ENCODE results near the gene GRHL1. TPM values are rescaled to one million over a fixed set of nuclear protein-coding genes. Genes with fewer than 3 reads are reported as not detected.
"Not testable (repeated sequence)": the region's sequence is repeated elsewhere in the genome, so short reads cannot be mapped to it uniquely, and the experiment has no call there.

GRHL1 gene
- total RNA-seq, 6 experiments from 2014 or later, result 0.46 to 0.76 (median 0.59) TPM

DNA sequence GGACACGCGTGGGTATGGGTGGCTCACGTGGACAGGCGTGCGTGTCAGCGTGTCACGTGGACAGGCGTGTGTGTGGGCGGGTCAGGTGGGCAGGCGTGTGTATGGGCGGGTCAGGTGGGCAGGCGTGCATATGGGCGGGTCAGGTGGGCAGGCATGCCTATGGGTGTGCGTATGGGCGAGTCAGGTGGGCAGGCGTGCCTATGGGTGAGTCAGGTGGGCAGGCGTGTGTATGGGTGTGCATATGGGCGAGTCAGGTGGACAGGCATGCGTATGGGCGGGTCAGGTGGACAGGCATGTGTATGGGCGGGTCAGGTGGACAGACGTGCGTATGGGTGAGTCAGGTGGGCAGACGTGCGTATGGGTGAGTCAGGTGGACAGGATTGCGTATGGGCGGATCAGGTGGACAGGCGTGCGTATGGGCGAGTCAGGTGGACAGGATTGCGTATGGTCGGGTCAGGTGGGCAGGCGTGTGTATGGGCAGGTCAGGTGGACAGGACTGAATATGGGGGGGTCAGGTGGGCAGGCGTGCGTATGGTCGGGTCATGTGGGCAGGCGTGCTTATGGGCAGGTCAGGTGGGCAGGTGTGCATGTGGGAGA, 61.0 kb downstream of the GRHL1 start:
- H3K4me1 Mint-ChIP-seq (ENCODE audit: low read depth), result peaks cover 15% of the 10 kb centered on the region
- H3K27ac Mint-ChIP-seq; H3K27me3 Mint-ChIP-seq (ENCODE audit: insufficient read depth); H3K36me3 Mint-ChIP-seq (ENCODE audit: low read depth); DNase-seq; H3K9me3 Mint-ChIP-seq; H3K4me3 Mint-ChIP-seq: not testable (repeated sequence)

DNA sequence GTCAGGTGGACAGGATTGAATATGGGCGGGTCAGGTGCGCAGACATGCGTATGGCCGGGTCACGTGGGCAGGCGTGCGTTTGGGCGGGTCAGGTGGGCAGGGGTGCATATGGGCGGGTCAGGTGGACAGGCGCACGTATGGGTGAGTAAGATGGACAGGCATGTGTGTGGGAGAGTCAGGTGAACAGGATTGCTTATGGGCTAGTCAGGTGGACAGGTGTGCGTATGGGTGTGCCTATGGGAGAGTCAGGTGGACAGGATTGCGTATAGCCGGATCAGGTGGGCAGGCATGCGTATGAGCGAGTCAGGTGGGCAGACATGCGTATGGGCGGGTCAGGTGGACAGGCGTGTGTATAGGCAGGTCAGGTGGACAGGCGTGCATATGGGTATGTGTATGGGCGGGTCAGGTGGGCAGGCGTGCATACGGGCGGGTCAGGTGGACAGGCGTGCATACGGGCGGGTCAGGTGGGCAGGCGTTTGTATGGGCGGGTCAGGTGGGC, 61.5 kb downstream of the GRHL1 start:
- DNase-seq, result no peak
- no peaks in the 10 kb centered on the region for H3K36me3 Mint-ChIP-seq (ENCODE audit: low read depth)
- H3K27me3 Mint-ChIP-seq (ENCODE audit: insufficient read depth), result peaks cover 8% of the 10 kb centered on the region
- no peak overlapping the region for H3K4me3 Mint-ChIP-seq
- H3K27ac Mint-ChIP-seq, result no peak overlapping the region
- H3K9me3 Mint-ChIP-seq, result no peaks in the 10 kb centered on the region; the same call in 1 of the 2 replicates
- H3K4me1 Mint-ChIP-seq (ENCODE audit: low read depth), result peaks cover 9% of the 10 kb centered on the region
- no peak for TF ChIP-seq CTCF (IDR thresholded peaks at IDR 0.05)

GRCh38 chr2:10013651-10014417, 62.3 kb downstream of the GRHL1 start:
- H3K9me3 Mint-ChIP-seq; H3K4me1 Mint-ChIP-seq (ENCODE audit: low read depth); DNase-seq; H3K4me3 Mint-ChIP-seq; H3K27ac Mint-ChIP-seq; H3K36me3 Mint-ChIP-seq (ENCODE audit: low read depth): not testable (repeated sequence)
- H3K27me3 Mint-ChIP-seq (ENCODE audit: insufficient read depth), result peaks cover 16% of the 10 kb centered on the region

DNA sequence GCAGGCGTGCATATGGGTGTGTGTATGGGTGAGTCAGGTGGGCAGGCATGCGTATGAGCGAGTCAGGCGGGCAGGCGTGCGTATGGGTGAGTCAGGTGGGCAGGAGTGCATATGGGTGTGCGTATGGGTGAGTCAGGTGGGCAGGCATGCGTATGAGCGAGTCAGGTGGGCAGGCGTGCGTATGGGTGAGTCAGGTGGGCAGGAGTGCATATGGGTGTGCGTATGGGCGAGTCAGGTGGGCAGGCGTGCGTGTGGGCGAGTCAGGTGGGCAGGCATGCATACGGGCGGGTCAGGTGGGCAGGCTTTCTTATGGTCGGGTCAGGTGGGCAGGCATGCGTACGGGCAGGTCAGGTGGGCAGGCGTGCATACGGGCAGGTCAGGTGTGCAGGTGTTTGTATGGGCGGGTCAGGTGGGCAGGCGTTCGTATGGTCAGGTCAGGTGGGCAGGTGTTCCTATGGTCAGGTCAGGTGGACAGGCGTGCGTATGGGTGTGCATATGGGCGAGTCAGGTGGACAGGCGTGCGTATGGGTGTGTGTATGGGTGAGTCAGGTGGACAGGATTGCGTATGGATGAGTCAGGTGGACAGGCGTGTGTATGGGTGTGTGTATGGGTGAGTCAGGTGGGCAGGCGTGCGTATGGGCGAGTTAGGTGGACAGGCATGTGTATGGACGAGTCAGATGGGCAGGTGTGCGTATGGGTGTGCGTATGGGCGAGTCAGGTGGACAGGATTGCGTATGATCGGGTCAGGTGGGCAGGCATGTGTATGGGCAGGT, 63.1 kb downstream of the GRHL1 start:
- no peak for DNase-seq
- TF ChIP-seq CTCF (IDR thresholded peaks at IDR 0.05), result no peak
- Mint-ChIP-seq H3K27me3 (ENCODE audit: insufficient read depth) (peaks cover 20% of the 10 kb centered on the region), H3K4me3 (no peak overlapping the region), H3K36me3 (ENCODE audit: low read depth) (no peaks in the 10 kb centered on the region), H3K4me1 (ENCODE audit: low read depth) (no peaks in the 10 kb centered on the region), H3K9me3 (no peaks in the 10 kb centered on the region; the same call in 1 of the 2 replicates), H3K27ac (no peak overlapping the region)

DNA sequence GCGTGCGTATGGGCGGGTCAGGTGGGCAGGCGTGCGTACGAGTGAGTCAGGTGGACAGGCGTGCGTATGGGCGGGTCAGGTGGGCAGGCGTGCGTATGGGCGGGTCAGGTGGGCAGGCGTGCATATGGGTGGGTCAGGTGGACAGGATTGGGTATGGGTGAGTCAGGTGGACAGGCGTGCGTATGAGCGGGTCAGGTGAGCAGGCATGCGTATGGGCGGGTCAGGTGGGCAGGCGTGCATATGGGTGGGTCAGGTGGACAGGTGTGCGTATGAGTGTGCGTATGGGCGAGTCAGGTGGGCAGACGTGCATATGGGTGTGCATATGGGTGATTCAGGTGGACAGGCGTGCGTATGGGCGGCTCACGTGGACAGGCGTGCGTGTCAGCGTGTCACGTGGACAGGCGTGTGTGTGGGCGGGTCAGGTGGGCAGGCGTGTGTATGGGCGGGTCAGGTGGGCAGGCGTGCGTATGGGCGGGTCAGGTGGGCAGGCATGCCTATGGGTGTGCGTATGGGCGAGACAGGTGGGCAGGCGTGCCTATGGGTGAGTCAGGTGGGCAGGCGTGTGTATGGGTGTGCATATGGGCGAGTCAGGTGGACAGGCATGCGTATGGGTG, 64.0 kb downstream of the GRHL1 start:
- peaks cover 18% of the 10 kb centered on the region for H3K27me3 Mint-ChIP-seq (ENCODE audit: insufficient read depth)
- H3K9me3 Mint-ChIP-seq; H3K4me3 Mint-ChIP-seq; H3K27ac Mint-ChIP-seq; H3K4me1 Mint-ChIP-seq (ENCODE audit: low read depth); H3K36me3 Mint-ChIP-seq (ENCODE audit: low read depth); DNase-seq: not testable (repeated sequence)

DNA sequence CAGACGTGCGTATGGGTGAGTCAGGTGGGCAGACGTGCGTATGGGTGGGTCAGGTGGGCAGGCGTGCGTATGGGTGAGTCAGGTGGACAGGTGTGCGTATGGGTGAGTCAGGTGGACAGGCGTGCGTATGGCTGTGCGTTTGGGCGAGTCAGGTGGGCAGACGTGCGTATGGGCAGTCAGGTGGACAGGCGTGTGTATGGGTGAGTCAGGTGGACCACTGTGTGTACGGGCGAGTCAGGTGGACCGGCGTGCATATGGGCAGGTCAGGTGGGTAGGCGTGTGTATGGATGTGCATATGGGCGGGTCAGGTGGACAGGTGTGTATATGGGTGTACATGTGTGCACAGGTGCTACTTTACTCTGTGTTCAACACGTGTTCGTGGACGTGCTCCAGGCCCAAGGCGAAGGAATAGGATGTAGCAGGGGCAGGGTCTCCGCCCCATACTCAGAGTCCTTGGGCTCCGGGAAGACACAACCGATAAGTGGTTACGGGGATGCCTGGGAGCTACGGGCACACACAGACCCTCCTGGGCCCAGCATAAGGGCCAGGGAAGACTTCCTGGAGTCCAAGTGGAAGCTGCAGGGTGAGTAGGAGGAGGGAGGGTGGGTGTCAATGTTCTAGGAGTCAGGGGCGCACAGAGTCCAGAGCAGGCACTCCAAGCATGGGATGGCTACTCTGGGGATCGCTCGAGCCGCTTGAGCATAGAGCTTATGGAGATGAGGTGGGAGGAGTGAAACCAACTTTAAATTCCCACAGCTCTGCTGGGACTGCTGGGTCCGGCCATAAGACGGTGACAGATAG, 64.7 kb downstream of the GRHL1 start:
- Mint-ChIP-seq H3K27me3 (ENCODE audit: insufficient read depth) (peaks cover 18% of the 10 kb centered on the region), H3K27ac (no peak overlapping the region), H3K36me3 (ENCODE audit: low read depth) (no peaks in the 10 kb centered on the region), H3K4me3 (no peak overlapping the region), H3K9me3 (no peaks in the 10 kb centered on the region; the same call in 1 of the 2 replicates), H3K4me1 (ENCODE audit: low read depth) (no peaks in the 10 kb centered on the region)
- no peak for TF ChIP-seq CTCF (IDR thresholded peaks at IDR 0.05)
- DNase-seq, result no peak

All from HFFc6 (cell line).